ENCODE measurements around the gene FTO. TPM values are rescaled to one million over a fixed set of nuclear protein-coding genes. Genes with fewer than 3 reads are reported as not detected.

FTO gene
- total and polyA plus RNA-seq, 2 of the 8 experiments (the other 6 are each of a cell fraction or from before 2014, with no cell fraction given) = 34.5 to 59.8 TPM

- CTCF ChIA-PET (ENCODE audit: partially characterized antibody) = interaction anchor here (0.9 to 5.5 kb wide), 8 partner anchors 11 to 1037 kb away, joined by 3 to 48 read pairs (median 8); partner anchors contain the start of genes FTO and RPGRIP1L
- TF ChIP-seq NANOG (IDR thresholded peaks at IDR 0.05; ENCODE audit: insufficient read depth, low read depth, low read length, poor library complexity, severe bottlenecking) (no peak), ZNF274 (IDR thresholded peaks at IDR 0.05; ENCODE audit: borderline replicate concordance, extremely low read depth, low read length) (no peak), TBP (IDR thresholded peaks at IDR 0.05; ENCODE audit: low read depth, low read length) (no peak), SUZ12 (IDR thresholded peaks at IDR 0.05; ENCODE audit: low read length) (no peak), ASH2L (IDR thresholded peaks at IDR 0.05; ENCODE audit: low read length) (no peak), NRF1 (IDR thresholded peaks at IDR 0.05; ENCODE audit: low read depth, low read length) (no peak), TAF7 (optimal IDR thresholded peaks at IDR 0.05; ENCODE audit: borderline replicate concordance, low read depth, low read length) (no peak), ATF3 (IDR thresholded peaks at IDR 0.05; ENCODE audit: insufficient read depth, low read depth, low read length) (no peak), JUND (IDR thresholded peaks at IDR 0.05; ENCODE audit: low read length) (no peak), GTF2F1 (IDR thresholded peaks at IDR 0.05; ENCODE audit: borderline replicate concordance, low read depth, low read length) (no peak), EZH2 (IDR thresholded peaks at IDR 0.05; ENCODE audit: low read depth, low read length, severe bottlenecking) (no peak), BRCA1 (IDR thresholded peaks at IDR 0.05; ENCODE audit: low read depth, low read length) (no peak), POLR2AphosphoS5 (IDR thresholded peaks at IDR 0.05; ENCODE audit: low read depth, low read length) (no peak), BACH1 (IDR thresholded peaks at IDR 0.05; ENCODE audit: low read length) (no peak)
Observed at GRCh38 chr16:53740933-53741531, 37.1 kb downstream of the FTO start.

More at GRCh38 chr16:53740933-53741531, 37.1 kb downstream of the FTO start:
- Histone ChIP-seq H3K4me1 (replicated peaks in 1 of 4; ENCODE audit: control insufficient read depth in 3 of 4, insufficient read depth in 4 of 4, low read length in 3 of 4) (peaks cover 0 to 7% (median 2%) of the 10 kb centered on the region in 4 experiments; a peak in 6 of 7 replicates), H4K8ac (ENCODE audit: extremely low read depth, insufficient read depth, low read length) (no peak overlapping the region), H4K20me1 (replicated peaks in 1 of 2; ENCODE audit: control insufficient read depth in 1 of 2, insufficient read depth in 2 of 2, low read length in 2 of 2) (no peaks in the 10 kb centered on the region), H2BK5ac (ENCODE audit: low read depth, low read length) (no peak overlapping the region), H3K56ac (replicated peaks; ENCODE audit: insufficient read length, low read depth, low read length) (no peak overlapping the region), H3K79me2 (ENCODE audit: control insufficient read depth in 1 of 2, insufficient read depth in 2 of 2, low read length in 2 of 2) (peaks cover 0 to 9% of the 10 kb centered on the region in 2 experiments; a peak in 1 of 4 replicates), H4K91ac (replicated peaks; ENCODE audit: insufficient read length, low read length) (no peak overlapping the region), H3K9ac (replicated peaks in 1 of 4; ENCODE audit: extremely low read depth in 1 of 4, low read depth in 3 of 4, low read length in 3 of 4) (no peak overlapping the region), H3K27ac (ENCODE audit: low read depth, low read length) (no peak overlapping the region), H3K27me3 (replicated peaks in 1 of 4; ENCODE audit: control insufficient read depth in 3 of 4, extremely low read depth in 1 of 4, insufficient read depth in 3 of 4, low read length in 3 of 4) (no peaks in the 10 kb centered on the region), H3K4me3 (ENCODE audit: extremely low read depth in 1 of 4, insufficient read depth in 2 of 4, low read depth in 3 of 4, low read length in 4 of 4) (no peak overlapping the region), H2AK5ac (ENCODE audit: low read depth, low read length) (no peak overlapping the region), H4K5ac (ENCODE audit: insufficient read length, low read depth, low read length) (no peak overlapping the region), H2BK20ac (ENCODE audit: low read length) (no peak overlapping the region), H3K23ac (ENCODE audit: insufficient read length) (no peak overlapping the region), H2BK15ac (ENCODE audit: low read length) (no peak overlapping the region), H3K9me3 (ENCODE audit: insufficient read depth in 2 of 2, low read depth in 1 of 2, low read length in 1 of 2) (no peaks in the 10 kb centered on the region), H3K18ac (ENCODE audit: extremely low read depth, low read length) (no peak overlapping the region), H3K79me1 (ENCODE audit: low read depth, low read length) (no peaks in the 10 kb centered on the region; the same call in 1 of the 2 replicates), H3K4me2 (ENCODE audit: insufficient read depth in 1 of 2, low read depth in 2 of 2, low read length in 2 of 2) (no peak overlapping the region), H3K23me2 (ENCODE audit: low read depth, low read length) (no peaks in the 10 kb centered on the region), H3K4ac (replicated peaks; ENCODE audit: insufficient read length, low read depth, low read length) (no peak overlapping the region), H2BK120ac (replicated peaks; ENCODE audit: low read depth, low read length) (no peak overlapping the region), H3K14ac (ENCODE audit: insufficient read length) (no peak overlapping the region), H3K36me3 (ENCODE audit: control insufficient read depth in 2 of 4, insufficient read depth in 4 of 4, low read length in 3 of 4) (no peaks in the 10 kb centered on the region), H2AFZ (ENCODE audit: low read length) (no peak overlapping the region), H2BK12ac (ENCODE audit: low read depth, low read length) (no peak overlapping the region)
- no peak for DNase-seq (ENCODE audit: low read depth in 1 of 2, low spot score in 2 of 2)
- FAIRE-seq = no peak
- POLR2A ChIA-PET (ENCODE audit: partially characterized antibody) = no interaction called here
- WGBS, 2 experiments (ENCODE audit: extremely low coverage in 1 of 2, insufficient coverage in 1 of 2, insufficient read length in 1 of 2, insufficient replicate concordance in 2 of 2, low coverage in 1 of 2, low lambda C conversion rate in 2 of 2, missing lambda C conversion rate in 1 of 2) = 61% methylated on average over 3 of the region's 3 CpGs; no CpG with 5 or more reads in 1 of the 2 experiments

All from H1 (cell line).